K562 treated with DMSO at 1 percent for 12 hours (cell line): ENCODE data around the gene GYPA. TPM values are rescaled to one million over a fixed set of nuclear protein-coding genes. Genes with fewer than 3 reads are reported as not detected.

Experiments used
- total RNA-seq: library from RNA; unstranded; fragments of 300-600 nt; gene quantifications from 2 replicates; pipeline ENCODE4 v1.2.3, GENCODE V29; 2022; ENCODE audit not compliant: insufficient read depth

GYPA gene
- 7.0 and 19.9 TPM in 2 replicates for total RNA-seq

GRCh38 chr4:144140594-144141295, at the start of gene GYPA:
GYPA (minus strand) TSS chr4:144140718; CDS start chr4:144140635, 83 bp downstream.

Other genes starting within 250 kb of the GYPA start
- gene GYPE, start 235.2 kb downstream of the GYPA start, total RNA-seq = 8.0 and 11.9 TPM in 2 replicates
- 23.0 and 26.7 TPM in 2 replicates for gene GYPB, start 121.3 kb downstream of the GYPA start, total RNA-seq